SK-N-SH treated with all-trans-retinoic acid at 6 μM for 48 hours (cell line): Measurements from ENCODE around the gene PGS1.

ENCODE experiments used
- ESRRG ChIP-seq: fragments of 250-450 bp; sonication (Bioruptor Pico); IDR thresholded peaks from 2 replicates; pipeline ENCODE4 v1.6.1; 2021; ENCODE audit warnings: mild to moderate bottlenecking
- TCF4 ChIP-seq: fragments of 250-450 bp; sonication (Bioruptor Pico); IDR thresholded peaks from 2 replicates; pipeline ENCODE4 v1.8.0; 2021; ENCODE audit warnings: mild to moderate bottlenecking, moderate library complexity, borderline replicate concordance
- TOX ChIP-seq: fragments of 250-450 bp; sonication (Bioruptor Pico); IDR thresholded peaks from 2 replicates; pipeline ENCODE4 v1.8.0; 2021; ENCODE audit warnings: mild to moderate bottlenecking, moderate library complexity, borderline replicate concordance
- ZFP30 ChIP-seq: fragments of 450-650 bp; formaldehyde crosslinking; IDR thresholded peaks from 2 replicates; pipeline ENCODE4 v1.5.0; 2022; ENCODE audit warnings: mild to moderate bottlenecking, moderate library complexity

GRCh38 chr17:78376161-78376560 lies 2.3 kb upstream of the PGS1 start:
- no peak for TF ChIP-seq ESRRG (CRISPR knock-in tag)
- no peak for TF ChIP-seq TOX (CRISPR knock-in tag)
- no peak for TF ChIP-seq ZFP30 (CRISPR knock-in tag)
- no peak for TF ChIP-seq TCF4 (CRISPR knock-in tag)
